Endothelial cell of umbilical vein (primary cell): Measurements from ENCODE around the gene STYXL1. TPM values are rescaled to one million over a fixed set of nuclear protein-coding genes. Genes with fewer than 3 reads are reported as not detected.

Experiments
- BruUV-seq: library from RNA; stranded (reverse); fragments of 400-500 nt; replicated peaks from 2 replicates; lab custom pipeline; 2021; lab: Mats Ljungman, UMichigan
- CTCF ChIA-PET: fragments of 300-600, 350-600 bp; sonication (Branson Sonifier 250); formaldehyde crosslinking; loops from one replicate; lab custom pipeline; 2021; ENCODE audit warnings: antibody characterized with exemption, inconsistent platforms; lab: Charles Lee
- POLR2A ChIA-PET: fragments of 300-600, 350-600 bp; sonication (Branson Sonifier 250); formaldehyde crosslinking; loops from one replicate; lab custom pipeline; 2021; ENCODE audit warnings: antibody characterized with exemption, inconsistent platforms; lab: Charles Lee
- DNase-seq: peaks from one replicate; pipeline ENCODE4 v3.0.0-alpha.2; 2011; ENCODE audit warnings: low read depth, low spot score
- FAIRE-seq: peaks from 2 replicates; lab custom pipeline; 2011; peaks lifted over from hg19 to GRCh38; lab: Jason Lieb, UNC
- H2AFZ ChIP-seq: 2 replicates; pipeline ENCODE4 v1.6.0; 2012; ENCODE audit warnings: low read depth, low read length, control low read depth, inconsistent platforms
- H3K27ac ChIP-seq: 2 replicates; pipeline ENCODE4 v1.5.1; 2011; ENCODE audit warnings: low read depth, mild to moderate bottlenecking, control low read depth, low read length, moderate library complexity; ENCODE audit not compliant: insufficient read depth
- H3K27me3 ChIP-seq, 2 experiments: 2 replicates each; pipeline versions ENCODE4 v1.6.0 to v1.6.1; 2011; ENCODE audit warnings: low read length in 2 of 2, mixed read lengths in 1 of 2; ENCODE audit not compliant: control insufficient read depth in 2 of 2, insufficient read depth in 2 of 2
- H3K36me3 ChIP-seq, 2 experiments: 2 replicates in 1 of 2; 3 replicates in 1 of 2; pipeline ENCODE4 v1.5.1; 2011; ENCODE audit warnings: low read length in 2 of 2, mild to moderate bottlenecking in 1 of 2, moderate library complexity in 1 of 2; ENCODE audit not compliant: control insufficient read depth in 2 of 2, insufficient read depth in 2 of 2; ENCODE audit errors: extremely low read depth in 1 of 2
- H3K4me1 ChIP-seq: 3 replicates; pipeline ENCODE4 v1.5.1; 2011; ENCODE audit warnings: mild to moderate bottlenecking, low read length; ENCODE audit not compliant: control insufficient read depth, insufficient read depth; ENCODE audit errors: extremely low read depth
- H3K4me2 ChIP-seq: 2 replicates; pipeline ENCODE4 v1.6.1; 2011; ENCODE audit warnings: low read length, control low read depth, mixed read lengths; ENCODE audit not compliant: insufficient read depth
- H3K4me3 ChIP-seq, 3 experiments: fragments of 200-600 bp in 1 of 3; sonication (generic), shearing (Covaris generic) in 1 of 3; replicated peaks in 1 of 3; 2 replicates each; pipeline ENCODE4 v1.5.1; 2011 to 2016; ENCODE audit warnings: control low read depth in 3 of 3, low read length in 3 of 3, mild to moderate bottlenecking in 2 of 3, inconsistent platforms in 1 of 3, low read depth in 1 of 3, moderate library complexity in 1 of 3; ENCODE audit not compliant: insufficient read depth in 1 of 3
- H3K79me2 ChIP-seq: 2 replicates; pipeline ENCODE4 v1.6.0; 2012; ENCODE audit warnings: low read length, inconsistent platforms; ENCODE audit not compliant: control insufficient read depth, insufficient read depth
- H3K9ac ChIP-seq: replicated peaks from 2 replicates; pipeline ENCODE3; 2011; ENCODE audit warnings: low read length, control low read depth; ENCODE audit not compliant: insufficient read depth; ENCODE audit errors: extremely low read depth
- H3K9me1 ChIP-seq: replicated peaks from 3 replicates; pipeline ENCODE4 v1.6.0; 2011; ENCODE audit warnings: mild to moderate bottlenecking, low read length; ENCODE audit not compliant: control insufficient read depth, insufficient read depth; ENCODE audit errors: extremely low read depth
- H3K9me3 ChIP-seq: replicated peaks from 2 replicates; pipeline ENCODE4 v1.5.1; 2012; ENCODE audit warnings: low read length, inconsistent platforms; ENCODE audit not compliant: control insufficient read depth, insufficient read depth
- H4K20me1 ChIP-seq: replicated peaks from 2 replicates; pipeline ENCODE3; 2011; ENCODE audit warnings: mild to moderate bottlenecking, low read length; ENCODE audit not compliant: control insufficient read depth, insufficient read depth; ENCODE audit errors: extremely low read depth
- CTCF ChIP-seq, 2 donors: IDR thresholded peaks; 1 replicate in 1 of 2; 2 replicates in 1 of 2; pipeline ENCODE4 v1.5.1; 2011; ENCODE audit warnings: low read length in 2 of 2, mild to moderate bottlenecking in 2 of 2, moderate library complexity in 2 of 2, control low read depth in 1 of 2, inconsistent platforms in 1 of 2, low read depth in 1 of 2; ENCODE audit not compliant: insufficient read depth in 1 of 2; ENCODE audit errors: extremely low read depth in 1 of 2
- FOS ChIP-seq: IDR thresholded peaks from 2 replicates; pipeline ENCODE4 v1.6.1; 2011; ENCODE audit warnings: mild to moderate bottlenecking, low read length, moderate library complexity, borderline replicate concordance; ENCODE audit not compliant: insufficient read depth
- GATA2 ChIP-seq: IDR thresholded peaks from 2 replicates; pipeline ENCODE4 v1.7.0; 2011; ENCODE audit warnings: low read depth, mild to moderate bottlenecking, moderate library complexity, mixed read lengths, low read length; ENCODE audit not compliant: insufficient read length, insufficient read depth
- JUN ChIP-seq: IDR thresholded peaks from 2 replicates; pipeline ENCODE4 v1.6.1; 2011; ENCODE audit warnings: borderline replicate concordance, low read depth; ENCODE audit not compliant: insufficient read length, insufficient read depth
- MAX ChIP-seq: IDR thresholded peaks from 2 replicates; pipeline ENCODE4 v1.6.1; 2011; ENCODE audit not compliant: insufficient read depth, insufficient read length
- MYC ChIP-seq: IDR thresholded peaks from one replicate; pipeline ENCODE4 v1.6.1; 2011; ENCODE audit warnings: mild to moderate bottlenecking, low read depth, low read length
- POLR2AphosphoS5 ChIP-seq: IDR thresholded peaks from 2 replicates; pipeline ENCODE4 v1.6.1; 2012; ENCODE audit warnings: low read depth, mild to moderate bottlenecking, control low read depth, low read length, moderate library complexity; ENCODE audit not compliant: insufficient read depth
- dilution Hi-C: fragments of 300-500 bp; cut with MboI; formaldehyde crosslinking; loops from one replicate; pipeline ENCODE4 v1.15.0; 2019; ENCODE audit warnings: low sequenced_read_pairs; ENCODE audit not compliant: extremely low pct_ligation_motif_present
- intact Hi-C: fragments of 100-400 bp; cut with micrococcal nuclease; formaldehyde crosslinking; loops from one replicate; pipeline ENCODE4 v1.10.0; 2022
- polyA plus RNA-seq, 4 experiments: library from polyadenylated mRNA; depleted of rRNA in 3 of 4; stranded (reverse) in 3 of 4; unstranded in 1 of 4; fragments of >200 nt; gene quantifications; 2 replicates each; pipeline versions ENCODE4 v1.2.1 to v1.2.3, GENCODE V29; 2011 to 2012; ENCODE audit warnings: missing spikeins in 1 of 4
- total RNA-seq: library from RNA; stranded (reverse); gene quantifications from 2 replicates; pipeline ENCODE4 v1.2.3, GENCODE V29; 2021

The STYXL1 gene
- total and polyA plus RNA-seq, 2 donors (not counting 3 experiments of a cell fraction or from before 2014, with no cell fraction given): 23.0 to 67.6 TPM

GRCh38 chr7:75971309-75971960 is 76.4 kb downstream of the STYXL1 start:
- CTCF ChIA-PET: interaction anchor here (1.8 kb wide), 1 partner anchor 49 kb away, joined by 7 read pairs; no protein-coding TSS in a partner anchor

More at GRCh38 chr7:75971309-75971960, 76.4 kb downstream of the STYXL1 start:
- no peak for TF ChIP-seq MAX
- no peak for TF ChIP-seq POLR2AphosphoS5
- TF ChIP-seq JUN: no peak
- TF ChIP-seq MYC: no peak
- TF ChIP-seq GATA2: no peak
- no peak for TF ChIP-seq FOS
- no peak for TF ChIP-seq CTCF (IDR thresholded peaks at IDR 0.05; ENCODE audit: extremely low read depth in 1 of 2, insufficient read depth in 1 of 2, low read depth in 1 of 2, low read length in 2 of 2)
- POLR2A ChIA-PET: no interaction called here
- Histone ChIP-seq H3K9me1 (no peaks in the 10 kb centered on the region), H3K9me3 (no peaks in the 10 kb centered on the region), H2AFZ (no peak overlapping the region), H3K4me2 (no peak overlapping the region), H3K4me3 (no peak overlapping the region), H3K9ac (no peak overlapping the region), H3K27me3 (no peaks in the 10 kb centered on the region), H3K36me3 (peaks cover 0 to 2% of the 10 kb centered on the region in 2 experiments), H3K27ac (no peak overlapping the region), H3K4me1 (no peaks in the 10 kb centered on the region), H4K20me1 (no peaks in the 10 kb centered on the region), H3K79me2 (no peaks in the 10 kb centered on the region)
- DNase-seq (no peak), FAIRE-seq (no peak)
- intact Hi-C loops (no loop called here), dilution Hi-C loops (no loop called here)
- BruUV-seq: no TSS peak
